Tongue (tissue), 2 donors: Measurements from ENCODE around the gene MAD2L2. TPM values are rescaled to one million over a fixed set of nuclear protein-coding genes. Genes with fewer than 3 reads are reported as not detected.

Experiments
- DNase-seq: peaks from one replicate; pipeline ENCODE4 v3.0.0-alpha.2; 2015
- total RNA-seq: library from RNA; depleted of rRNA; stranded (reverse); fragments of >200 nt; gene quantifications from one replicate; pipeline ENCODE4 v1.2.3, GENCODE V29; 2014

MAD2L2 gene
- total RNA-seq, 1 donor from 2014 or later: 33.5 TPM

- no peak for DNase-seq
Observed at GRCh38 chr1:11704691-11705475, 23.9 kb upstream of the MAD2L2 start.

GRCh38 chr1:11704194-11704529 is 23.2 kb upstream of the MAD2L2 start:
- DNase-seq: no peak

GRCh38 chr1:11703357-11704193 is 22.6 kb upstream of the MAD2L2 start:
- DNase-seq: no peak

- no peak for DNase-seq
Observed at GRCh38 chr1:11701981-11702803, 21.2 kb upstream of the MAD2L2 start.

- DNase-seq: peak; percentile 87
Observed at GRCh38 chr1:11701551-11701961, 20.6 kb upstream of the MAD2L2 start.

GRCh38 chr1:11700601-11701467 is 19.9 kb upstream of the MAD2L2 start:
- peak; percentile 86 for DNase-seq

GRCh38 chr1:11697893-11698210 is 16.9 kb upstream of the MAD2L2 start:
- no peak for DNase-seq

GRCh38 chr1:11697188-11697892 is 16.4 kb upstream of the MAD2L2 start:
- DNase-seq: no peak

- no peak for DNase-seq
Observed at GRCh38 chr1:11695861-11696260, 14.9 kb upstream of the MAD2L2 start.

- DNase-seq: no peak
Observed at GRCh38 chr1:11693917-11694316, 13.0 kb upstream of the MAD2L2 start.

GRCh38 chr1:11693024-11693590 is 12.2 kb upstream of the MAD2L2 start:
- DNase-seq: no peak

GRCh38 chr1:11691928-11692711 is 11.2 kb upstream of the MAD2L2 start:
- no peak for DNase-seq

GRCh38 chr1:11691302-11691914 is 10.5 kb upstream of the MAD2L2 start, which contains the start of gene DRAXIN:
DRAXIN (plus strand) TSS chr1:11691710; CDS start chr1:11706259, 14,549 bp downstream.
- peak; percentile 59 for DNase-seq

GRCh38 chr1:11690397-11691301 is 9.7 kb upstream of the MAD2L2 start:
- peak; percentile 42 for DNase-seq

- no peak for DNase-seq
Observed at GRCh38 chr1:11688506-11688905, 7.6 kb upstream of the MAD2L2 start.

GRCh38 chr1:11685210-11685752 is 4.3 kb upstream of the MAD2L2 start:
- DNase-seq: no peak

GRCh38 chr1:11684070-11684469 is 3.1 kb upstream of the MAD2L2 start:
- no peak for DNase-seq

GRCh38 chr1:11682799-11683198 is 1.9 kb upstream of the MAD2L2 start:
- DNase-seq: no peak
